OCI-LY3 (cell line): Measurements from ENCODE around the gene SYCE1L.

Experiments used
- CTCF ChIP-seq: fragments of 200-600, 300-600 bp; sonication (generic); IDR thresholded peaks from 2 replicates; pipeline ENCODE4 v1.5.1; 2014; ENCODE audit warnings: antibody characterized with exemption, low read length, low read depth
- EZH2phosphoT487 ChIP-seq: fragments of 200-600 bp; shearing (Covaris generic); IDR thresholded peaks from 2 replicates; pipeline ENCODE4 v1.6.1; 2018; ENCODE audit warnings: antibody characterized with exemption, mixed run types, low read depth

GRCh38 chr16:77197747-77198146 lies 1.5 kb upstream of the SYCE1L start:
- no peak for TF ChIP-seq CTCF
- TF ChIP-seq EZH2phosphoT487: no peak
